Ovary (tissue), 3 donors: ENCODE data around the gene CPNE6.

ENCODE experiments used
- CTCF ChIP-seq, 3 donors: fragments of 450-650 bp in 2 of 3; fragments of 200-600 bp in 1 of 3; IDR thresholded peaks; one replicate each; pipeline versions ENCODE4 v1.5.1 to v1.8.0; 2016 to 2022; ENCODE audit warnings: antibody characterized with exemption in 3 of 3, mild to moderate bottlenecking in 1 of 3
- POLR2A ChIP-seq: fragments of 450-650 bp; IDR thresholded peaks from one replicate; pipeline ENCODE4 v1.6.1; 2017; ENCODE audit warnings: antibody characterized with exemption, mild to moderate bottlenecking, moderate library complexity
- donor health status: DM: no; HTN: no; CAD: no.

GRCh38 chr14:24127673-24128072 is 56.3 kb downstream of the CPNE6 start:
- TF ChIP-seq CTCF (IDR thresholded peaks at IDR 0.05), result no peak
- TF ChIP-seq POLR2A, result no peak
